ENCODE results near the gene ZNF362.

Gene ZNF362

GRCh38 chr1:33267468-33268205 lies 11.3 kb downstream of the ZNF362 start:
- H3K4me3 ChIP-seq (ENCODE audit: low read depth, low read length) = no peak overlapping the region
- no peak for DNase-seq (ENCODE audit: low read depth)
- no peak for TF ChIP-seq CTCF (conservative IDR thresholded peaks at IDR 0.05; ENCODE audit: low read depth, low read length)

- no peak for DNase-seq (ENCODE audit: low read depth)
- no peak overlapping the region for H3K4me3 ChIP-seq (ENCODE audit: low read depth, low read length)
- TF ChIP-seq CTCF (conservative IDR thresholded peaks at IDR 0.05; ENCODE audit: low read depth, low read length) = no peak
Observed at GRCh38 chr1:33268457-33268856, 12.2 kb downstream of the ZNF362 start.

GRCh38 chr1:33268927-33269610 lies 12.8 kb downstream of the ZNF362 start:
- DNase-seq (ENCODE audit: low read depth) = no peak
- no peak overlapping the region for H3K4me3 ChIP-seq (ENCODE audit: low read depth, low read length)
- TF ChIP-seq CTCF (conservative IDR thresholded peaks at IDR 0.05; ENCODE audit: low read depth, low read length) = no peak

- no peak for TF ChIP-seq CTCF (conservative IDR thresholded peaks at IDR 0.05; ENCODE audit: low read depth, low read length)
- no peak for DNase-seq (ENCODE audit: low read depth)
Observed at GRCh38 chr1:33269621-33270020, 13.3 kb downstream of the ZNF362 start.

GRCh38 chr1:33270379-33270778 lies 14.1 kb downstream of the ZNF362 start:
- DNase-seq (ENCODE audit: low read depth) = no peak
- no peak for TF ChIP-seq CTCF (conservative IDR thresholded peaks at IDR 0.05; ENCODE audit: low read depth, low read length)
- H3K4me3 ChIP-seq (ENCODE audit: low read depth, low read length) = no peak overlapping the region

More at GRCh38 chr1:33269621-33270020, 13.3 kb downstream of the ZNF362 start:
- H3K4me3 ChIP-seq (ENCODE audit: low read depth, low read length) = no peak overlapping the region

- DNase-seq (ENCODE audit: low read depth) = no peak
- TF ChIP-seq CTCF (conservative IDR thresholded peaks at IDR 0.05; ENCODE audit: low read depth, low read length) = no peak
Observed at GRCh38 chr1:33270808-33271465, 14.6 kb downstream of the ZNF362 start.

More at GRCh38 chr1:33270808-33271465, 14.6 kb downstream of the ZNF362 start:
- H3K4me3 ChIP-seq (ENCODE audit: low read depth, low read length) = no peak overlapping the region
